HEK293 (cell line): ENCODE measurements around the gene WIPF3.

Experiments
- CTCF ChIA-PET: fragments of 350-600 bp; formaldehyde crosslinking; extraction: SDS; loops from one replicate; lab custom pipeline; 2021; ENCODE audit warnings: antibody characterized with exemption; lab: Yijun Ruan, JAX
- POLR2A ChIA-PET: fragments of 300-600 bp; formaldehyde crosslinking; extraction: SDS; loops from one replicate; lab custom pipeline; 2020; ENCODE audit warnings: antibody characterized with exemption, inconsistent platforms; lab: Yijun Ruan, JAX
- H3K27ac ChIP-seq: fragments of 200-500 bp; sonication (Bioruptor generic); 2 replicates; pipeline ENCODE4 v1.5.1; 2014; ENCODE audit warnings: low read depth, low read length, control low read depth, inconsistent platforms; ENCODE audit errors: extremely low read depth
- H3K36me3 ChIP-seq, 2 experiments: fragments of 200-500 bp in 1 of 2; sonication (Bioruptor generic) in 1 of 2; 1 replicate in 1 of 2; 2 replicates in 1 of 2; pipeline ENCODE4 v1.5.1; 2014 to 2017; ENCODE audit warnings: inconsistent platforms in 2 of 2, low read length in 2 of 2; ENCODE audit not compliant: control insufficient read depth in 2 of 2, insufficient read depth in 1 of 2
- H3K4me1 ChIP-seq: fragments of 200-500 bp; sonication (Bioruptor generic); 2 replicates; pipeline ENCODE4 v1.5.1; 2014; ENCODE audit warnings: mild to moderate bottlenecking, low read length, inconsistent platforms; ENCODE audit not compliant: control insufficient read depth, insufficient read depth
- H3K4me3 ChIP-seq: 2 replicates; pipeline ENCODE4 v1.5.1; 2011; ENCODE audit warnings: low read depth, mild to moderate bottlenecking, control low read depth, low read length, moderate library complexity
- H3K9me3 ChIP-seq: fragments of 200-500 bp; sonication (Bioruptor generic); 2 replicates; pipeline ENCODE4 v1.5.1; 2014; ENCODE audit warnings: low read depth, low read length, inconsistent platforms; ENCODE audit not compliant: control insufficient read depth, insufficient read depth
- TSHZ1 ChIP-seq: fragments of 450-650 bp; formaldehyde crosslinking; IDR thresholded peaks from 2 replicates; pipeline ENCODE4 v1.5.1; 2016; ENCODE audit warnings: missing biosample characterization, missing genetic modification characterization, borderline replicate concordance
- ZBTB7A ChIP-seq: fragments of 450-650 bp; formaldehyde crosslinking; IDR thresholded peaks from 2 replicates; pipeline ENCODE4 v1.5.1; 2016; ENCODE audit warnings: low read depth, missing biosample characterization, missing genetic modification characterization
- ZFHX2 ChIP-seq: fragments of 450-650 bp; formaldehyde crosslinking; conservative IDR thresholded peaks from 2 replicates; pipeline ENCODE4 v1.5.1; 2016; ENCODE audit warnings: missing biosample characterization, missing genetic modification characterization
- ZFP41 ChIP-seq: fragments of 450-650 bp; formaldehyde crosslinking; IDR thresholded peaks from 2 replicates; pipeline ENCODE4 v1.5.1; 2016; ENCODE audit warnings: missing biosample characterization, missing genetic modification characterization, borderline replicate concordance
- ZFP69B ChIP-seq: fragments of 450-650 bp; formaldehyde crosslinking; IDR thresholded peaks from 2 replicates; pipeline ENCODE4 v1.5.1; 2016; ENCODE audit warnings: missing biosample characterization, missing genetic modification characterization
- ZNF18 ChIP-seq: fragments of 450-650 bp; formaldehyde crosslinking; IDR thresholded peaks from 2 replicates; pipeline ENCODE4 v1.5.1; 2016; ENCODE audit warnings: missing biosample characterization, missing genetic modification characterization
- ZNF24 ChIP-seq: fragments of 450-650 bp; formaldehyde crosslinking; IDR thresholded peaks from 2 replicates; pipeline ENCODE4 v1.5.1; 2016; ENCODE audit warnings: missing biosample characterization, missing genetic modification characterization
- ZNF292 ChIP-seq: fragments of 450-650 bp; formaldehyde crosslinking; IDR thresholded peaks from 2 replicates; pipeline ENCODE4 v1.5.1; 2016; ENCODE audit warnings: low read depth, missing biosample characterization, missing genetic modification characterization, borderline replicate concordance
- ZNF362 ChIP-seq: fragments of 450-650 bp; formaldehyde crosslinking; IDR thresholded peaks from 2 replicates; pipeline ENCODE4 v1.5.1; 2016; ENCODE audit warnings: missing biosample characterization, missing genetic modification characterization
- ZNF624 ChIP-seq: fragments of 450-650 bp; formaldehyde crosslinking; IDR thresholded peaks from 2 replicates; pipeline ENCODE4 v1.5.1; 2017; ENCODE audit warnings: missing biosample characterization, missing genetic modification characterization
- ZNF658 ChIP-seq: fragments of 450-650 bp; formaldehyde crosslinking; IDR thresholded peaks from 2 replicates; pipeline ENCODE4; 2016; ENCODE audit warnings: missing biosample characterization, missing genetic modification characterization
- ZNF707 ChIP-seq: fragments of 450-650 bp; formaldehyde crosslinking; IDR thresholded peaks from 2 replicates; pipeline ENCODE4 v1.5.1; 2016; ENCODE audit warnings: missing biosample characterization, missing genetic modification characterization
- ZNF747 ChIP-seq: fragments of 450-650 bp; formaldehyde crosslinking; IDR thresholded peaks from 2 replicates; pipeline ENCODE4 v1.5.1; 2016; ENCODE audit warnings: missing biosample characterization, missing genetic modification characterization
- ZNF768 ChIP-seq: fragments of 450-650 bp; formaldehyde crosslinking; IDR thresholded peaks from 2 replicates; pipeline ENCODE4 v1.5.1; 2018; ENCODE audit warnings: missing biosample characterization, mild to moderate bottlenecking, missing genetic modification characterization
- TF ChIP-seq, protein P1 (sequence below): fragments of 450-650 bp; formaldehyde crosslinking; optimal IDR thresholded peaks from 2 replicates; pipeline ENCODE3; 2016; ENCODE audit warnings: missing biosample characterization, mild to moderate bottlenecking, missing genetic modification characterization
- TF ChIP-seq, protein P2 (sequence below): fragments of 450-650 bp; formaldehyde crosslinking; IDR thresholded peaks from 2 replicates; pipeline ENCODE4 v1.5.1; 2017; ENCODE audit warnings: missing biosample characterization, missing genetic modification characterization

The WIPF3 gene

DNA sequence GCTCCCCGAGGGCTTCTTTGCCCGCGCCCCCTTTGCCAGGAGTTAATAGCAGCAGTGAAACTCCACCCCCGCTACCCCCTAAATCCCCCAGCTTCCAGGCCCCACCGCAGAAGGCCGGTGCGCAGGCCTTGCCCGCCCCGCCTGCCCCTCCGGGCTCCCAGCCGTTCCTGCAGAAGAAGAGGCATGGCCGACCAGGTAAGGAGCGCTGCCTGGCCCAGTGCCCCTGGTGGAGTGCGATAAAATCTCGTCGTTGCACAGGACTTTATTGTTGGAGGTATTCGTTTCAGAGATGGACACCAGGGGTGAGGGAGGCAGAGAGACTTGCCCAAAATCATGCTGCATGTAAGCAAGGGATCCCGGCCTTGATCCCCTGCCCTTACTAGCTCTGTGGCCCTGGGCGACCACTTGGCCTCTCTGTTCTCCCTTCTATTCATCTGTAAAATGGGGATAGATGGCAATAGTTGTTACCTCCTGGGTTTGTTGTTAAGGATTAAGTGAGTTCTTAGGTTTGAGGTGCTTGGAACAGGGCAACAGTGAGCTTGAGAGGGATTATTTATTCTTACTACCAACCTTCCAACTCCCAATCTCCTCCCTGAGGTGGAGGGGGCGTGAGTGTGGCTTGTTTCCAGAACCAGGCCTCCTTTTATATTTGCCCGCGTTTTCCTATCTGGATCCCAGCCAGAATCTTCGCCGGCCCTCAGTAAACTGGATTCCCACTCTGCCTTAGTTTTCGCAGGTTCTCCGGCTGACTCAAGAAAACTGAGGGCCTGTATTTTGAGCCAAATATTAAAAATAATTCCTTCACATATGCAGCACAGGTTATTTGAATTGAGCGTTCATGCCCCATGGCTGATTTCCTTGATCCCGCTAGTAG lies 78.3 kb downstream of the WIPF3 start:
- TF ChIP-seq ZNF18 (tag by site-specific recombination) (no peak), ZBTB7A (tag by site-specific recombination) (no peak), ZNF292 (tag by site-specific recombination) (no peak), ZNF768 (0 out of 2 replicates have a peak, but pooled peaks have one; percentile 14)
- TF ChIP-seq, protein P1, sequence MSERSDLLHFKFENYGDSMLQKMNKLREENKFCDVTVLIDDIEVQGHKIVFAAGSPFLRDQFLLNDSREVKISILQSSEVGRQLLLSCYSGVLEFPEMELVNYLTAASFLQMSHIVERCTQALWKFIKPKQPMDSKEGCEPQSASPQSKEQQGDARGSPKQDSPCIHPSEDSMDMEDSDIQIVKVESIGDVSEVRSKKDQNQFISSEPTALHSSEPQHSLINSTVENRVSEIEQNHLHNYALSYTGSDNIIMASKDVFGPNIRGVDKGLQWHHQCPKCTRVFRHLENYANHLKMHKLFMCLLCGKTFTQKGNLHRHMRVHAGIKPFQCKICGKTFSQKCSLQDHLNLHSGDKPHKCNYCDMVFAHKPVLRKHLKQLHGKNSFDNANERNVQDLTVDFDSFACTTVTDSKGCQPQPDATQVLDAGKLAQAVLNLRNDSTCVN (tag by site-specific recombination) = no peak
- Histone ChIP-seq H3K4me1 (no peaks in the 10 kb centered on the region; the same call in 1 of the 2 replicates), H3K9me3 (no peaks in the 10 kb centered on the region), H3K27ac (no peak overlapping the region), H3K4me3 (no peak overlapping the region), H3K36me3 (no peaks in the 10 kb centered on the region)
- CTCF ChIA-PET = no interaction called here
- POLR2A ChIA-PET = no interaction called here

- ChIA-PET POLR2A (no interaction called here), CTCF (interaction anchor here (0.6 kb wide), 1 partner anchor 176 kb away, joined by 3 read pairs; no protein-coding TSS in a partner anchor)
- Histone ChIP-seq H3K36me3 (no peaks in the 10 kb centered on the region), H3K27ac (no peak overlapping the region), H3K4me1 (no peaks in the 10 kb centered on the region; the same call in 1 of the 2 replicates), H3K9me3 (no peaks in the 10 kb centered on the region), H3K4me3 (no peak overlapping the region)
- TF ChIP-seq ZFP41 (tag by site-specific recombination) (no peak), TSHZ1 (tag by site-specific recombination) (no peak), ZFHX2 (tag by site-specific recombination) (no peak), ZNF24 (tag by site-specific recombination) (no peak), ZNF362 (tag by site-specific recombination) (no peak), ZFP69B (tag by site-specific recombination) (no peak), ZNF747 (tag by site-specific recombination) (no peak), ZNF707 (tag by site-specific recombination) (no peak), ZNF624 (tag by site-specific recombination) (no peak), ZNF658 (tag by site-specific recombination) (no peak)
- TF ChIP-seq, protein P2, sequence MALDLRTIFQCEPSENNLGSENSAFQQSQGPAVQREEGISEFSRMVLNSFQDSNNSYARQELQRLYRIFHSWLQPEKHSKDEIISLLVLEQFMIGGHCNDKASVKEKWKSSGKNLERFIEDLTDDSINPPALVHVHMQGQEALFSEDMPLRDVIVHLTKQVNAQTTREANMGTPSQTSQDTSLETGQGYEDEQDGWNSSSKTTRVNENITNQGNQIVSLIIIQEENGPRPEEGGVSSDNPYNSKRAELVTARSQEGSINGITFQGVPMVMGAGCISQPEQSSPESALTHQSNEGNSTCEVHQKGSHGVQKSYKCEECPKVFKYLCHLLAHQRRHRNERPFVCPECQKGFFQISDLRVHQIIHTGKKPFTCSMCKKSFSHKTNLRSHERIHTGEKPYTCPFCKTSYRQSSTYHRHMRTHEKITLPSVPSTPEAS (tag by site-specific recombination) = no peak
Measured at GRCh38 chr7:29885626-29886025, 79.3 kb downstream of the WIPF3 start.
